HepG2 (cell line): Measurements from ENCODE around the gene HAUS5. TPM values are rescaled to one million over a fixed set of nuclear protein-coding genes. Genes with fewer than 3 reads are reported as not detected.
A peak's percentile ranks its signal among the peaks of the same experiment; 100 is the strongest.

Source experiments
- ARNT ChIP-seq: fragments of 450-650 bp; IDR thresholded peaks from 2 replicates; pipeline ENCODE4 v1.6.1; 2017
- ASH2L ChIP-seq: fragments of 300-600, 200-600 bp; sonication (generic); IDR thresholded peaks from 2 replicates; pipeline ENCODE4 v1.7.0; 2017; ENCODE audit warnings: low read depth, mild to moderate bottlenecking, moderate library complexity, mixed read lengths, low read length; ENCODE audit not compliant: insufficient read length
- ELF1 ChIP-seq: sonication (generic); formaldehyde crosslinking; IDR thresholded peaks from 2 replicates; pipeline ENCODE4 v1.4.0; 2020; ENCODE audit warnings: missing genetic modification reagents
- EZH2 ChIP-seq: conservative IDR thresholded peaks from 2 replicates; pipeline ENCODE4 v1.6.1; 2012; ENCODE audit warnings: mild to moderate bottlenecking, low read depth, low read length, moderate library complexity
- FOXC1 ChIP-seq: sonication (generic); formaldehyde crosslinking; IDR thresholded peaks from 2 replicates; pipeline ENCODE4 v1.8.0; 2022; ENCODE audit warnings: mild to moderate bottlenecking, missing genetic modification reagents, borderline replicate concordance
- MTA3 ChIP-seq: sonication (generic); formaldehyde crosslinking; IDR thresholded peaks from 2 replicates; pipeline ENCODE4 v1.4.0; 2020; ENCODE audit warnings: missing genetic modification reagents
- NONO ChIP-seq, 2 experiments: fragments of 450-650 bp in 1 of 2; sonication (generic) in 1 of 2; formaldehyde crosslinking in 1 of 2; IDR thresholded peaks in 1 of 2; conservative IDR thresholded peaks in 1 of 2; 2 replicates each; pipeline versions ENCODE4 v1.6.1 to v1.8.0; 2017 to 2022; ENCODE audit warnings: mild to moderate bottlenecking in 1 of 2, missing genetic modification reagents in 1 of 2, moderate library complexity in 1 of 2
- NR2C2 ChIP-seq: sonication (generic); formaldehyde crosslinking; IDR thresholded peaks from 2 replicates; pipeline ENCODE4 v1.4.0; 2020; ENCODE audit warnings: missing genetic modification reagents, mild to moderate bottlenecking, moderate library complexity, borderline replicate concordance
- NR3C1 ChIP-seq: sonication (generic); formaldehyde crosslinking; IDR thresholded peaks from 2 replicates; pipeline ENCODE4 v1.4.0; 2020; ENCODE audit warnings: missing genetic modification reagents
- RAD51 ChIP-seq: fragments of 450-650 bp; IDR thresholded peaks from 2 replicates; pipeline ENCODE4 v1.6.1; 2016; ENCODE audit warnings: borderline replicate concordance
- SIX4 ChIP-seq: sonication (generic); formaldehyde crosslinking; IDR thresholded peaks from 2 replicates; pipeline ENCODE4 v1.4.0; 2020; ENCODE audit warnings: missing genetic modification reagents
- ZFX ChIP-seq: sonication (generic); formaldehyde crosslinking; IDR thresholded peaks from 2 replicates; pipeline ENCODE4 v1.4.0; 2020; ENCODE audit warnings: mild to moderate bottlenecking, low read depth, missing genetic modification reagents, moderate library complexity
- ZNF205 ChIP-seq: IDR thresholded peaks from 2 replicates; pipeline ENCODE4 v1.6.1; 2018; ENCODE audit warnings: missing biosample characterization, missing genetic modification reagents
- ZNF501 ChIP-seq: sonication (generic); formaldehyde crosslinking; IDR thresholded peaks from 2 replicates; pipeline ENCODE4 v1.5.1; 2020; ENCODE audit warnings: mild to moderate bottlenecking, moderate library complexity, missing genetic modification reagents
- ZNF770 ChIP-seq: sonication (generic); formaldehyde crosslinking; IDR thresholded peaks from 2 replicates; pipeline ENCODE4 v1.5.0; 2020; ENCODE audit warnings: mild to moderate bottlenecking, missing genetic modification reagents
- polyA plus RNA-seq, 8 experiments: library from polyadenylated mRNA; depleted of rRNA in 3 of 8; stranded (reverse) in 7 of 8; unstranded in 1 of 8; fragments of >200 nt; fragmentation: Illumina TruSeq in 4 of 8; extraction: Trizol in 4 of 8; gene quantifications; 2 replicates each; pipeline versions ENCODE4 v1.2.1 to v1.2.3, GENCODE V29; 2011 to 2016; ENCODE audit warnings: low read depth in 4 of 8, missing spikeins in 1 of 8, mixed read lengths in 1 of 8; ENCODE audit not compliant: insufficient read depth in 1 of 8
- total RNA-seq, 5 experiments: library from RNA; depleted of rRNA; stranded (reverse); fragments of >200 nt; fragmentation: Illumina TruSeq; extraction: Trizol; gene quantifications; 2 replicates each; pipeline ENCODE4 v1.2.3, GENCODE V29; 2016; ENCODE audit warnings: low read depth in 1 of 5
- TF ChIP-seq, protein P1 (sequence below): sonication (generic); formaldehyde crosslinking; conservative IDR thresholded peaks from 2 replicates; pipeline ENCODE4 v1.4.0; 2020; ENCODE audit warnings: mild to moderate bottlenecking, missing genetic modification reagents, moderate library complexity
- TF ChIP-seq, protein P2 (sequence below), 2 experiments: sonication (generic) in 1 of 2; formaldehyde crosslinking in 1 of 2; IDR thresholded peaks; 2 replicates each; pipeline versions ENCODE4 v1.5.1 to v1.6.1; 2011 to 2020; ENCODE audit warnings: borderline replicate concordance in 1 of 2, low read depth in 1 of 2, low read length in 1 of 2, mild to moderate bottlenecking in 1 of 2, missing genetic modification reagents in 1 of 2, moderate library complexity in 1 of 2
- TF ChIP-seq, protein P3 (sequence below): sonication (generic); formaldehyde crosslinking; IDR thresholded peaks from 2 replicates; pipeline ENCODE4 v1.8.0; 2022; ENCODE audit warnings: low read depth, missing genetic modification reagents

HAUS5 gene
- total and polyA plus RNA-seq, 2 of the 13 experiments (the other 11 are each of a cell fraction or from before 2014, with no cell fraction given), result 10.3 to 17.7 TPM

DNA sequence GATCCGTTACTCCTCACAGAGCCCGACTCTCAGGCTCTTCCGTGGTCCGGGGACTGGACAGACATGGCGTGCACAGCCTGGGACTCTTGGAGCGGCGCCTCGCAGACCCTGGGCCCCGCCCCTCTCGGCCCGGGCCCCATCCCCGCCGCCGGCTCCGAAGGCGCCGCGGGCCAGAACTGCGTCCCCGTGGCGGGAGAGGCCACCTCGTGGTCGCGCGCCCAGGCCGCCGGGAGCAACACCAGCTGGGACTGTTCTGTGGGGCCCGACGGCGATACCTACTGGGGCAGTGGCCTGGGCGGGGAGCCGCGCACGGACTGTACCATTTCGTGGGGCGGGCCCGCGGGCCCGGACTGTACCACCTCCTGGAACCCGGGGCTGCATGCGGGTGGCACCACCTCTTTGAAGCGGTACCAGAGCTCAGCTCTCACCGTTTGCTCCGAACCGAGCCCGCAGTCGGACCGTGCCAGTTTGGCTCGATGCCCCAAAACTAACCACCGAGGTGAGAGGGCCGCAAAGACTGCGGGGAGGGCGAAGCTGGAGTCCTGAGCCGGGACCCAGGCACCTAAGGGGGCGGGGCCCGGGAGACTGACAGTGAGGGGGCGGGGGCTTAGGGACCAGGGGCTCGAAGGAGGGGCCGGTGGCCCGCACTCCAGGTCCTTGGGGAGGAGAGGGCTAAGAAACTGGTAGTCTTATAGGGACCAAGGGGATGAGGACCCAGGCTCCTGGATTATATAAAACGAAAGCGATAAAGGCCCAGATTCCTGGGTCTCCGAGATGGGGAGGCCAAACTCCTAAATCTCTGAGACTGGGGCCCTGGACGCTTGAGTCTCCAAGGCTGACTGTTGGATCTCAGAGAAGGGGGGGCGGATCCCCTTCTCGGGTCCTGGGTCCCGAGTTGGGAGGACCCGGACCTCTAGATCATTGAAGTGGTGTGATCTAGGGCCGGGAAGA is 31.0 kb downstream of the HAUS5 start (continued):
- TF ChIP-seq, protein P1, sequence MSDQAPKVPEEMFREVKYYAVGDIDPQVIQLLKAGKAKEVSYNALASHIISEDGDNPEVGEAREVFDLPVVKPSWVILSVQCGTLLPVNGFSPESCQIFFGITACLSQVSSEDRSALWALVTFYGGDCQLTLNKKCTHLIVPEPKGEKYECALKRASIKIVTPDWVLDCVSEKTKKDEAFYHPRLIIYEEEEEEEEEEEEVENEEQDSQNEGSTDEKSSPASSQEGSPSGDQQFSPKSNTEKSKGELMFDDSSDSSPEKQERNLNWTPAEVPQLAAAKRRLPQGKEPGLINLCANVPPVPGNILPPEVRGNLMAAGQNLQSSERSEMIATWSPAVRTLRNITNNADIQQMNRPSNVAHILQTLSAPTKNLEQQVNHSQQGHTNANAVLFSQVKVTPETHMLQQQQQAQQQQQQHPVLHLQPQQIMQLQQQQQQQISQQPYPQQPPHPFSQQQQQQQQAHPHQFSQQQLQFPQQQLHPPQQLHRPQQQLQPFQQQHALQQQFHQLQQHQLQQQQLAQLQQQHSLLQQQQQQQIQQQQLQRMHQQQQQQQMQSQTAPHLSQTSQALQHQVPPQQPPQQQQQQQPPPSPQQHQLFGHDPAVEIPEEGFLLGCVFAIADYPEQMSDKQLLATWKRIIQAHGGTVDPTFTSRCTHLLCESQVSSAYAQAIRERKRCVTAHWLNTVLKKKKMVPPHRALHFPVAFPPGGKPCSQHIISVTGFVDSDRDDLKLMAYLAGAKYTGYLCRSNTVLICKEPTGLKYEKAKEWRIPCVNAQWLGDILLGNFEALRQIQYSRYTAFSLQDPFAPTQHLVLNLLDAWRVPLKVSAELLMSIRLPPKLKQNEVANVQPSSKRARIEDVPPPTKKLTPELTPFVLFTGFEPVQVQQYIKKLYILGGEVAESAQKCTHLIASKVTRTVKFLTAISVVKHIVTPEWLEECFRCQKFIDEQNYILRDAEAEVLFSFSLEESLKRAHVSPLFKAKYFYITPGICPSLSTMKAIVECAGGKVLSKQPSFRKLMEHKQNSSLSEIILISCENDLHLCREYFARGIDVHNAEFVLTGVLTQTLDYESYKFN (CRISPR knock-in tag), result peak; percentile 61
- TF ChIP-seq ZNF770 (CRISPR knock-in tag), result no peak
- no peak; the same call in 1 of the 2 replicates for TF ChIP-seq ELF1 (CRISPR knock-in tag)
- peak; percentile 67 for TF ChIP-seq ASH2L
- TF ChIP-seq ZNF501 (CRISPR knock-in tag), result no peak
- no peak for TF ChIP-seq EZH2
- 0 out of 2 replicates have a peak, but pooled peaks have one; percentile 42 for TF ChIP-seq ZNF205 (CRISPR knock-in tag)
- peak; percentile 92 for TF ChIP-seq ZFX (CRISPR knock-in tag)
- TF ChIP-seq NR2C2 (CRISPR knock-in tag), result peak; percentile 44; the same call in 1 of the 2 replicates
- no peak for TF ChIP-seq NR3C1 (CRISPR knock-in tag)
- TF ChIP-seq FOXC1 (CRISPR knock-in tag), result peak; percentile 38; the same call in 1 of the 2 replicates
- no peak for TF ChIP-seq MTA3 (CRISPR knock-in tag)
- no peak for TF ChIP-seq ARNT
- TF ChIP-seq SIX4 (CRISPR knock-in tag), result no peak
- TF ChIP-seq RAD51, result no peak
- TF ChIP-seq, protein P2, sequence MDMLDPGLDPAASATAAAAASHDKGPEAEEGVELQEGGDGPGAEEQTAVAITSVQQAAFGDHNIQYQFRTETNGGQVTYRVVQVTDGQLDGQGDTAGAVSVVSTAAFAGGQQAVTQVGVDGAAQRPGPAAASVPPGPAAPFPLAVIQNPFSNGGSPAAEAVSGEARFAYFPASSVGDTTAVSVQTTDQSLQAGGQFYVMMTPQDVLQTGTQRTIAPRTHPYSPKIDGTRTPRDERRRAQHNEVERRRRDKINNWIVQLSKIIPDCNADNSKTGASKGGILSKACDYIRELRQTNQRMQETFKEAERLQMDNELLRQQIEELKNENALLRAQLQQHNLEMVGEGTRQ (IDR thresholded peaks at IDR 0.05; ENCODE audit: low read depth, low read length), result no peak
- TF ChIP-seq, protein P2 (CRISPR knock-in tag; IDR thresholded peaks at IDR 0.05; ENCODE audit: borderline replicate concordance), result no peak
- TF ChIP-seq NONO (IDR thresholded peaks at IDR 0.05), result no peak
- peak; percentile 93 for TF ChIP-seq NONO (CRISPR knock-in tag; conservative IDR thresholded peaks at IDR 0.05)
- TF ChIP-seq, protein P3, sequence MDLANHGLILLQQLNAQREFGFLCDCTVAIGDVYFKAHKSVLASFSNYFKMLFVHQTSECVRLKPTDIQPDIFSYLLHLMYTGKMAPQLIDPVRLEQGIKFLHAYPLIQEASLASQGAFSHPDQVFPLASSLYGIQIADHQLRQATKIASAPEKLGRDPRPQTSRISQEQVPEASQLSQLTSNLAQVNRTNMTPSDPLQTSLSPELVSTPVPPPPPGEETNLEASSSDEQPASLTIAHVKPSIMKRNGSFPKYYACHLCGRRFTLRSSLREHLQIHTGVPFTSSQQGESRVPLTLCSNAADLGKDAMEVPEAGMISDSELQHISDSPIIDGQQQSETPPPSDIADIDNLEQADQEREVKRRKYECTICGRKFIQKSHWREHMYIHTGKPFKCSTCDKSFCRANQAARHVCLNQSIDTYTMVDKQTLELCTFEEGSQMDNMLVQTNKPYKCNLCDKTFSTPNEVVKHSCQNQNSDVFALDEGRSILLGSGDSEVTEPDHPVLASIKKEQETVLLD (CRISPR knock-in tag), result peak; percentile 71; the same call in 1 of the 2 replicates
